Measurements from ENCODE around the gene AIPL1.
A peak's percentile ranks its signal among the peaks of the same experiment; 100 is the strongest.

The AIPL1 gene

GRCh38 chr17:6415616-6416015 lies 19.3 kb downstream of the AIPL1 start:
- no peak for DNase-seq (ENCODE audit: low read depth)

- no peak for DNase-seq (ENCODE audit: low read depth)
Measured at GRCh38 chr17:6413065-6413464, 21.9 kb downstream of the AIPL1 start.

- no peak for DNase-seq (ENCODE audit: low read depth)
Measured at GRCh38 chr17:6408735-6409134, 26.2 kb downstream of the AIPL1 start.

GRCh38 chr17:6408276-6408675 lies 26.6 kb downstream of the AIPL1 start:
- no peak for DNase-seq (ENCODE audit: low read depth)

- no peak for DNase-seq (ENCODE audit: low read depth)
Measured at GRCh38 chr17:6402258-6402657, 32.7 kb downstream of the AIPL1 start.

GRCh38 chr17:6398955-6399354 lies 36.0 kb downstream of the AIPL1 start:
- DNase-seq (ENCODE audit: low read depth): no peak

GRCh38 chr17:6394055-6394606 lies 40.8 kb downstream of the AIPL1 start:
- no peak for DNase-seq (ENCODE audit: low read depth)

GRCh38 chr17:6393351-6393952 lies 41.5 kb downstream of the AIPL1 start:
- no peak for DNase-seq (ENCODE audit: low read depth)

- no peak for DNase-seq (ENCODE audit: low read depth)
Measured at GRCh38 chr17:6392609-6393350, 42.1 kb downstream of the AIPL1 start.

GRCh38 chr17:6388416-6388815 lies 46.5 kb downstream of the AIPL1 start:
- DNase-seq (ENCODE audit: low read depth): no peak

- no peak for DNase-seq (ENCODE audit: low read depth)
Measured at GRCh38 chr17:6387858-6388257, 47.1 kb downstream of the AIPL1 start.

- DNase-seq (ENCODE audit: low read depth): no peak
Measured at GRCh38 chr17:6387442-6387841, 47.5 kb downstream of the AIPL1 start.

GRCh38 chr17:6386041-6386630 lies 48.8 kb downstream of the AIPL1 start:
- no peak for DNase-seq (ENCODE audit: low read depth)

- DNase-seq (ENCODE audit: low read depth): no peak
Measured at GRCh38 chr17:6384481-6384880, 50.4 kb downstream of the AIPL1 start.

- DNase-seq (ENCODE audit: low read depth): no peak
Measured at GRCh38 chr17:6381526-6382465, 53.1 kb downstream of the AIPL1 start.

GRCh38 chr17:6380915-6381438 lies 53.9 kb downstream of the AIPL1 start:
- DNase-seq (ENCODE audit: low read depth): no peak

GRCh38 chr17:6377906-6378305 lies 57.0 kb downstream of the AIPL1 start:
- no peak for DNase-seq (ENCODE audit: low read depth)

- no peak for DNase-seq (ENCODE audit: low read depth)
Measured at GRCh38 chr17:6376931-6377361, 58.0 kb downstream of the AIPL1 start.

GRCh38 chr17:6374761-6375312 lies 60.1 kb downstream of the AIPL1 start:
- peak; percentile 33 for DNase-seq (ENCODE audit: low read depth)

GRCh38 chr17:6374271-6374691 lies 60.6 kb downstream of the AIPL1 start:
- DNase-seq (ENCODE audit: low read depth): no peak
